ENCODE data around the gene HYDIN. TPM values are rescaled to one million over a fixed set of nuclear protein-coding genes. Genes with fewer than 3 reads are reported as not detected.
A peak's percentile ranks its signal among the peaks of the same experiment; 100 is the strongest.

Gene HYDIN
- polyA plus RNA-seq, 1 of the 3 experiments (the other 2 are of a cell fraction): 0.33 TPM

DNA sequence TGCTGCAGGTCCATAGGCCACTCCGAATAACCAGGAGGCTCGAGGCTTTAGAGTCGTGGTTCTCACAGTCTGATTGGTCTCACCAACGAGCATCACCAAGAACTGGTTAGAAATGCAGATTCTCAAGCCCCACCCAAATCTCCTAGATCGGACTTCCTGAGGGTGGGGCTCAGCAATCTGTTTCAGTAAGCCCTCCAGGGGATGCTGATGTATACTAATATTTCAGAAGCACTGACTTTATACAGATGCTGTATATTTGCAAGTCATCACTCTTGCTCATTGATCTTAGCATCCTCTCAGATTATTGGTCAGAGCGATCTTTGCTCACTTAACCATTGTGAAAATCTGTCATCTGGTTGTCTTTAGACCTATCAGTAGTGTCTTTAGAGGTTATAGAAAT is 425.1 kb downstream of the HYDIN start:
- H2AFZ ChIP-seq (ENCODE audit: low read depth): no peak overlapping the region; the same call in 1 of the 2 replicates
- no peaks in the 10 kb centered on the region for H3K9me3 ChIP-seq
- no peaks in the 10 kb centered on the region for H4K20me1 ChIP-seq (ENCODE audit: insufficient read depth)
- no peak overlapping the region for H3K4me2 ChIP-seq
- no peak overlapping the region for H3K4me3 ChIP-seq (ENCODE audit: low read depth in 2 of 2, low read length in 1 of 2)
- H3K4me1 ChIP-seq (ENCODE audit: control insufficient read depth in 1 of 2, insufficient read depth in 2 of 2, low read depth in 1 of 2, low read length in 1 of 2): peaks cover 2 to 6% of the 10 kb centered on the region in 2 experiments; a peak in 3 of 4 replicates
- 17% methylated on average over 3 of the region's 6 CpGs for WGBS (ENCODE audit: low lambda C conversion rate)
- DNase-seq: no peak
- H3K27me3 ChIP-seq (ENCODE audit: insufficient read depth): no peaks in the 10 kb centered on the region
- peaks cover 8% of the 10 kb centered on the region for H3F3A ChIP-seq (replicated peaks; ENCODE audit: insufficient read depth)
- no peaks in the 10 kb centered on the region for H3K36me3 ChIP-seq (replicated peaks in 1 of 2; ENCODE audit: control insufficient read depth in 1 of 2, insufficient read depth in 2 of 2, low read length in 1 of 2)
- peaks cover 3% of the 10 kb centered on the region for H3K79me2 ChIP-seq (ENCODE audit: insufficient read depth)
- CTCF ChIA-PET: no interaction called here
- TF ChIP-seq, protein P1, sequence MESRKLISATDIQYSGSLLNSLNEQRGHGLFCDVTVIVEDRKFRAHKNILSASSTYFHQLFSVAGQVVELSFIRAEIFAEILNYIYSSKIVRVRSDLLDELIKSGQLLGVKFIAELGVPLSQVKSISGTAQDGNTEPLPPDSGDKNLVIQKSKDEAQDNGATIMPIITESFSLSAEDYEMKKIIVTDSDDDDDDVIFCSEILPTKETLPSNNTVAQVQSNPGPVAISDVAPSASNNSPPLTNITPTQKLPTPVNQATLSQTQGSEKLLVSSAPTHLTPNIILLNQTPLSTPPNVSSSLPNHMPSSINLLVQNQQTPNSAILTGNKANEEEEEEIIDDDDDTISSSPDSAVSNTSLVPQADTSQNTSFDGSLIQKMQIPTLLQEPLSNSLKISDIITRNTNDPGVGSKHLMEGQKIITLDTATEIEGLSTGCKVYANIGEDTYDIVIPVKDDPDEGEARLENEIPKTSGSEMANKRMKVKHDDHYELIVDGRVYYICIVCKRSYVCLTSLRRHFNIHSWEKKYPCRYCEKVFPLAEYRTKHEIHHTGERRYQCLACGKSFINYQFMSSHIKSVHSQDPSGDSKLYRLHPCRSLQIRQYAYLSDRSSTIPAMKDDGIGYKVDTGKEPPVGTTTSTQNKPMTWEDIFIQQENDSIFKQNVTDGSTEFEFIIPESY (IDR thresholded peaks at IDR 0.05; ENCODE audit: borderline replicate concordance, low read depth): no peak
- TF ChIP-seq FOXJ3 (CRISPR knock-in tag; IDR thresholded peaks at IDR 0.05) (no peak), RFX5 (IDR thresholded peaks at IDR 0.05; ENCODE audit: low read length) (no peak), CHD2 (IDR thresholded peaks at IDR 0.05; ENCODE audit: low read length, partially characterized antibody) (no peak), FOSL2 (IDR thresholded peaks at IDR 0.05; ENCODE audit: borderline replicate concordance, low read depth) (no peak)
- peak overlapping the region in 1 of 2 experiments; percentile 24; a peak in 1 of 4 replicates for H3K27ac ChIP-seq (ENCODE audit: low read depth in 2 of 2, low read length in 1 of 2)
- POLR2A ChIA-PET: no interaction called here
- H3K9ac ChIP-seq: no peak overlapping the region
- no peaks in the 10 kb centered on the region for H3K9me2 ChIP-seq

DNA sequence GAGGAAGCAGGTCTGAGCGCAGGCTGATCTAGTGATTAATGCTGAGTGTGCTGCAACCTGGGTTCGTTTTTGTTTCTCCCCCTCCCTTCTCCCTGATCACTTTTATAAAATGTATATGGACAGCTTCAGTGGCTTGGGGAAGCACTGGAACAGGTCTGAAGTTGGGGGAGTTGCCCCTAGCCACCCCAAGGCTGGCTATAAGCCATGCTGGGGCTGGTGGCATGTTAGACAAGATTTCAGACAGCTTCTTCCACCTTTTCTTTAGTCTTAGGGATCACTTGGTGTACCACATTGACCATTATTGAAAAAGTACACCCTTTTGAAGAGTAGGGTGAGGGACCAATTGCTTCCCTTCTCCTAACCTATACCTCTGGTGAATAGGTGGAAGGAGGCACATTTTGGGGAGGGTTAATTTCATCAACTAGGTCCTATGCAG is 425.8 kb downstream of the HYDIN start:
- ChIA-PET POLR2A (no interaction called here), CTCF (no interaction called here)
- H3K27ac ChIP-seq (ENCODE audit: low read depth in 2 of 2, low read length in 1 of 2): no peak overlapping the region
- H3K9me2 ChIP-seq: no peaks in the 10 kb centered on the region
- H3K36me3 ChIP-seq (replicated peaks in 1 of 2; ENCODE audit: control insufficient read depth in 1 of 2, insufficient read depth in 2 of 2, low read length in 1 of 2): no peaks in the 10 kb centered on the region
- H3K9ac ChIP-seq: no peak overlapping the region
- TF ChIP-seq GATA2 (CRISPR knock-in tag; IDR thresholded peaks at IDR 0.05) (no peak), PBX3 (IDR thresholded peaks at IDR 0.05) (no peak), SIN3A (IDR thresholded peaks at IDR 0.05; ENCODE audit: borderline replicate concordance, low read depth, low read length) (no peak), GABPA (IDR thresholded peaks at IDR 0.05; ENCODE audit: low read depth) (no peak), POLR2AphosphoS5 (IDR thresholded peaks at IDR 0.05; ENCODE audit: low read depth, low read length) (no peak), FOSL2 (IDR thresholded peaks at IDR 0.05; ENCODE audit: borderline replicate concordance, low read depth) (no peak)
- TF ChIP-seq, protein P2, sequence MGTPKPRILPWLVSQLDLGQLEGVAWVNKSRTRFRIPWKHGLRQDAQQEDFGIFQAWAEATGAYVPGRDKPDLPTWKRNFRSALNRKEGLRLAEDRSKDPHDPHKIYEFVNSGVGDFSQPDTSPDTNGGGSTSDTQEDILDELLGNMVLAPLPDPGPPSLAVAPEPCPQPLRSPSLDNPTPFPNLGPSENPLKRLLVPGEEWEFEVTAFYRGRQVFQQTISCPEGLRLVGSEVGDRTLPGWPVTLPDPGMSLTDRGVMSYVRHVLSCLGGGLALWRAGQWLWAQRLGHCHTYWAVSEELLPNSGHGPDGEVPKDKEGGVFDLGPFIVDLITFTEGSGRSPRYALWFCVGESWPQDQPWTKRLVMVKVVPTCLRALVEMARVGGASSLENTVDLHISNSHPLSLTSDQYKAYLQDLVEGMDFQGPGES (IDR thresholded peaks at IDR 0.05; ENCODE audit: low read depth, low read length): no peak
- no peak overlapping the region for H3K4me2 ChIP-seq
- no peaks in the 10 kb centered on the region for H3K27me3 ChIP-seq (ENCODE audit: insufficient read depth)
- H4K20me1 ChIP-seq (ENCODE audit: insufficient read depth): no peaks in the 10 kb centered on the region
- H3K9me3 ChIP-seq: no peaks in the 10 kb centered on the region
- DNase-seq: no peak
- WGBS (ENCODE audit: low lambda C conversion rate): 11% methylated on average over 2 of the region's 2 CpGs
- peaks cover 10% of the 10 kb centered on the region for H3K79me2 ChIP-seq (ENCODE audit: insufficient read depth)
- no peak overlapping the region for H3K4me3 ChIP-seq (ENCODE audit: low read depth in 2 of 2, low read length in 1 of 2)
- peaks cover 6 to 8% of the 10 kb centered on the region in 2 experiments for H3K4me1 ChIP-seq (ENCODE audit: control insufficient read depth in 1 of 2, insufficient read depth in 2 of 2, low read depth in 1 of 2, low read length in 1 of 2)
- peak overlapping the region; percentile 25; the same call in 1 of the 2 replicates for H2AFZ ChIP-seq (ENCODE audit: low read depth)
- H3F3A ChIP-seq (replicated peaks; ENCODE audit: insufficient read depth): peaks cover 8% of the 10 kb centered on the region
